Effector memory CD4-positive, alpha-beta T cell (primary cell): ENCODE data around the gene ANKRD31.

Experiments
- DNase-seq, 3 donors: peaks; one replicate each; pipeline ENCODE4 v3.0.0-alpha.2; 2020
- H3K27ac ChIP-seq: 2 replicates; pipeline ENCODE4 v1.7.0; 2013; ENCODE audit warnings: mild to moderate bottlenecking, low read length, moderate library complexity; ENCODE audit not compliant: insufficient read depth, poor library complexity, severe bottlenecking
- H3K27me3 ChIP-seq: replicated peaks from 2 replicates; pipeline ENCODE4 v1.7.0; 2013; ENCODE audit warnings: mild to moderate bottlenecking, low read length; ENCODE audit not compliant: insufficient read depth, control insufficient read depth, poor library complexity, severe bottlenecking
- H3K36me3 ChIP-seq: 2 replicates; pipeline ENCODE4 v1.7.0; 2013; ENCODE audit warnings: mild to moderate bottlenecking, low read length, moderate library complexity; ENCODE audit not compliant: control insufficient read depth, insufficient read depth
- H3K4me1 ChIP-seq: 2 replicates; pipeline ENCODE4 v1.7.0; 2013; ENCODE audit warnings: low read length, mild to moderate bottlenecking; ENCODE audit not compliant: control insufficient read depth, insufficient read depth, poor library complexity, severe bottlenecking
- H3K4me3 ChIP-seq: 2 replicates; pipeline ENCODE4 v1.7.0; 2013; ENCODE audit warnings: low read length, low read depth, mild to moderate bottlenecking; ENCODE audit not compliant: insufficient read depth, poor library complexity, severe bottlenecking
- H3K9me3 ChIP-seq: 2 replicates; pipeline ENCODE4 v1.7.0; 2013; ENCODE audit warnings: mild to moderate bottlenecking, low read length, moderate library complexity; ENCODE audit not compliant: control insufficient read depth
- total RNA-seq, 3 donors: gene quantifications; one replicate each; lab custom pipeline; 2026; lab: John Stamatoyannopoulos, UW

ANKRD31 gene, protein sequence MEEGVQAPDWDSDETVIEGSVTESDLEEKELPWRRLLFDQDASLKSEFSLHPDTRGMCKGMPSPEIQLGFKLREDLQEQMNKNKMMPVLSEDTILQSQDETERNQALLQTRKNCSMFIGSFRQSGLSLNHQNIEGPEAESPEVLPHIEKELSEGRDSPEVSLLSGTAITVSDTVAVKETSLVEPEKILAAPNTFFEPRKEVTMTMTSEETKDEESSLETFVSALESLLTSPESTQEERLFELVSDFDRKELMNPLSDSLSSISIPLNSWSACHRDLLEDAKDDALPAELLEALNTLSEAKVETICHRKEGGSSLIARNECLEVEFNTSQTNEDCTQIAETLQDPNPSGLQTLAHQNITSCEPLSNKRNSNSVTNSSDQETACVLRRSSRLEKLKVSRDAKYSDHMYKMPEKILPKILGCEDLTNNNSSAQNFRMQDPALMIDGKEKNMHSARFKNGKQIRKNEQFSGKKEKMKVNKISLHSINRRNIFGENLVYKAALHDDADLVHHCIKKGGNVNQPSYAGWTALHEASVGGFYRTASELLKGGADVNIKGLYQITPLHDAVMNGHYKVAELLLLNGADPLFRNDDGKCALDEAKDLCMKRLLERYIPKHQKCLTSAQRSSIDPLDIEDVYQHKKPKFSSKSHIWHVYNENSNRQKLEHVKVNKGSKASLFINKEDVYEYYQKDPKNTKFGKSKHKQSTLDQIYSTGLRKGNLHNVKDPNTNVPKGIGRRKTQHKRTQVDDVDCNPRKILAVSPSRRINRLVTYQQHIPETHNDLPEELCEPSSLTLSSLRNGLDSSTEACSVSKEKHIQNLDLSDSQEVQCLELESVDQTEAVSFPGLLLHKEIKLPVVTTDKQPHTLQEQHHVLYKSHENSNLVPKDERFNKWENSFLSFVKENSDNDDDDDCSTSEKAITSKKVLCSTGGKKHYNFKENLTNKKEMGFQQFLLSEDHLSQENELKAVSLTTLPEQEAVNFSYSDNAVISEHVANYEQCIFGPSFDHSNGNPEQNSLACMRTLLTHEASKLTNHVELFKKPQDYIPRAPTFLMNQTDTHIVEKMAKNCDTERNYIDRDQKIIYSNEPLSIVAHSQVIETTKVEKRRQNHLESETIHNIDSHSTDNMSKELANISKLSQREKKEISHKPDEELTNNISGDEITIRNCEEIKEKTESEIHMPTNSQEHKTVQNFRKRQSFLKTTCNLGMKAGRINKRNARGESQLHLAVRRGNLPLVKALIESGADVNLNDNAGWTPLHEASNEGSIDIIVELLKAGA (N-terminal part only)
- 2.1 to 3.1 (median 2.6) reads per million in 3 donors for total RNA-seq

DNA sequence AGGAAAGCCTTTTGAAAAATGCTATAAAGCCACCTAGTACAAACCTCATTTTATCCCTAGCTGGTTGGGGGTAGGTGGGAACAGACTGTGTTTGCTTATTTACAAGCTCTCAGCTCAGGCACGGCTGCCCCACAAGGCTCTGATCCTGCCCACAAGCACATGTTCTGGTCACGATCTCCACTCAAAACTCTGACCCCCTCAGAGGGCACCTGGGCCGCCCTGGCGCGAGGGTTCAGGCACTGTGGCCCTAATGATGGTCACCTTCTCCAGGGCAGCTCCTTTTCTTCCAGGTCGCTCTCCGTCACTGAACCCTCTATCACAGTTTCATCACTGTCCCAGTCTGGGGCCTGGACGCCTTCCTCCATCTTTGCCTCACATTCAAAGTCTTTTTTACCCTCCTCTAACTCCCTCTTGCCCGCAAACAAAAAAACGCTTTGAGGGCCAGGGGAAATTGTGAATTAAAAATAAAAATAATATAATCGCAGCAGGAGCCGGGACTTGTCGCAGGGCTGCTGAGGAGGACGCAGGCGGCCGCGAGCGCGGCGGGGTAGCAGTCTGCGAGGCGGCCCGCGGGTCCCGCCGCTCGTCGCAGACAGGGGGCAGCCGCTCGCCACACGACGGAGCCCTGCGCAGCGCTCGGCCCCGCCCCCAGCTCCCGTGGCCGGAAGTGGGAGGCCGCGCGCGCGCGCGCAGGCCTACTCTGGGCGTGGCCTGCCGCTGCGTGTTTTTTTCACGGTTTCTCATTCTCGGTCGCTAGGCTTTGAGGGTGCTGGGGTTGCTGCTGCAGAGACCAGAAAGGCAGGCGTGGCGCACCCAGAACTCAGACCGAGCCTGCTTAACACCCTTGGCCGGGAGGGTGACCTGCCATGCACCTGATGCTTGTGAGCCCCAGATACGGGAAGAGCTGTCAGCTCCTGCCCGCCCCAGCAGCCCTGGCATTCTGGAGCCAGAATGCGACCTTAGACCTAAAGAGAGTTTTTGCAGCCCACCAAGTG lies at the start of gene ANKRD31:
TSS of gene ANKRD31 (minus strand) at position 557 of the 995 bp plus-strand sequence. CDS start at position 365, 192 bp downstream.
- no peaks in the 10 kb centered on the region for H3K27me3 ChIP-seq
- peaks cover 3% of the 10 kb centered on the region for H3K4me1 ChIP-seq
- peak within 1 kb of the TSS; percentile 63 for H3K4me3 ChIP-seq
- no peaks in the 10 kb centered on the region for H3K9me3 ChIP-seq
- no peaks in the 10 kb centered on the region for H3K36me3 ChIP-seq
- peak; percentile 80 to 81 (median 81) for DNase-seq
- peak within 1 kb of the TSS; percentile 54 for H3K27ac ChIP-seq

DNA sequence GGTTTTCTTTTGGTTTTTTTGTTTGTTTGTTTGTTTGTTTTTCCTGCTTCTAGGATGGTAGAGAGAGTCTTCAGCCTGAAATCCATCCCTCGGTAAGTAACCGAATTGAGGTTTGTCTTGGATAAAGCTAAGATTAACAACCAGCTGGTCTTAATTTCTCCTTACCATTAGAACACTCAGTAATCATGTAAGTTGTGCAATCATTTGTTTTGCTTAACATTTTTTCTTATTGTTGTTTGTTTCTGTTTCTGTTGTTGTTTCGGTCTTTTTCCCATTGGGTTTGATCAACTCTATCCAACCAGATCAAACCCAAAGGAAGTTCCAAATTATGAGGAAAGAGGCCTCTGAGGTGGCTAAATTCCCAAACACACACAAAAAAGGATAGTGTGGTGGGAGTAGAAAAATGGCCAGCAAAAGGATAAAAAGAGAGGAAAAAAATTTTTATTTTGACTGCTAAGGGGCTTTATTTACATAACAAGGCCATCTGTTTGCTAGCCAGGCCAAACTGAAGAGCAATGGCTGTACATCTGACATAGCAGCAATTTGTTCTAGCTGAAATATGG lies 49.6 kb upstream of the ANKRD31 start:
- Histone ChIP-seq H3K36me3 (no peaks in the 10 kb centered on the region), H3K9me3 (no peaks in the 10 kb centered on the region), H3K27ac (no peak overlapping the region), H3K4me3 (no peak overlapping the region), H3K4me1 (no peaks in the 10 kb centered on the region), H3K27me3 (no peaks in the 10 kb centered on the region)
- DNase-seq, result no peak

DNA sequence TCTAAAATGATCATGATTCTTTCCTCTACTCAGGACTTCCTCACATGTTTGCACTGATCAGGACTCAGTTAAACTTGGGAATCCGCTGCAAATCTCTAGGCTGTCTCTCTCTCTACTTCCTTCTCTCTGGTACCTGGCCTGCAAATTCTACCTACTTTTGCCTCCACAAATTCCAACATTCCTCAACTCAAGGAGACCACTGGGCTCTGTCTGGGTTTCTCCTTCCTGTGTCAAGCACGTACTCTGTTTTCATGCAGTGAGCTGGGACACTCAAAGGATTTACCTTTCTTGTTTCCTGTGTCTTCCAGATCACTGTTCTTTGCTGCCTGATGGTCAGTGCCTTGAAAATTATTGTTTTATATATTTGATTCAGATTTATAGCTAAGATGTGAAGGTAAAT lies 45.9 kb upstream of the ANKRD31 start:
- no peaks in the 10 kb centered on the region for H3K9me3 ChIP-seq
- no peaks in the 10 kb centered on the region for H3K4me1 ChIP-seq
- DNase-seq, result no peak
- H3K27ac ChIP-seq, result no peak overlapping the region
- no peak overlapping the region for H3K4me3 ChIP-seq
- H3K36me3 ChIP-seq, result no peaks in the 10 kb centered on the region
- no peaks in the 10 kb centered on the region for H3K27me3 ChIP-seq

DNA sequence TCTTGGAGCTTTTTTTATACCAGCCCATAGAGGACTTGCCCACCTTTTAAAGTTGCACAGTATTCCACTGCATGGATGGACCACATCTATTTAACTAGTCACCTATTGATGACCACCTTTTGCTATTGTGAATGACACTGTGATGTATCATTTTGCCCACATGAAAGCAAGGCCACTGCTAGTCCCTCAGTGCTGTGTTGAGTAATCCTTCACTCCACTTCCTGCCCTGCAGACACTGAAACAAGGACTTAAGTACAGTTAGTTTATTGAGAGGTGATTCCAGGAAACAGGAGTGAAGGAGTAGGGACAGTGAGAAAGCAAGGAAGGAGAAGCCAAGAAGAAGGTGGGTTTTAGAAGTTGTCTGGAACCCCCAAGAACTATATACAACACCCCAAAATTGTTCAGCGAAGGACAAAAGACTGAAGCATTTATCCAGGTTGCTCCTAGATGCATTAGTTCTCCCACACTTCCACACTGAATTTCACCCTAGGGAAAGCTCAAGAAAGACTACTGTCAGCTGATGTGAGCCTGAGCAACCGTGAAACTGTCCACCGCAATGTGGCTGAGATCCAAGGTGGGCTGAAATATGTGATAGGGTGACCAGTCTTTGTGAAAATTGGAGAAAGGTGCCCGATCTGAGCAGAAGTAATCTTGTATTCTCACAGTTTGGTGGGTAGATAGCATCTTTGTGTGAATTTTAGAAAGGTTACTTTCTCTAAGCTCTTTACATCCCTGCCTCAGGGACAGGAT lies 45.2 kb upstream of the ANKRD31 start:
- Histone ChIP-seq H3K4me3 (no peak overlapping the region), H3K4me1 (no peaks in the 10 kb centered on the region), H3K9me3 (no peaks in the 10 kb centered on the region), H3K36me3 (no peaks in the 10 kb centered on the region), H3K27me3 (no peaks in the 10 kb centered on the region), H3K27ac (no peak overlapping the region)
- no peak for DNase-seq

DNA sequence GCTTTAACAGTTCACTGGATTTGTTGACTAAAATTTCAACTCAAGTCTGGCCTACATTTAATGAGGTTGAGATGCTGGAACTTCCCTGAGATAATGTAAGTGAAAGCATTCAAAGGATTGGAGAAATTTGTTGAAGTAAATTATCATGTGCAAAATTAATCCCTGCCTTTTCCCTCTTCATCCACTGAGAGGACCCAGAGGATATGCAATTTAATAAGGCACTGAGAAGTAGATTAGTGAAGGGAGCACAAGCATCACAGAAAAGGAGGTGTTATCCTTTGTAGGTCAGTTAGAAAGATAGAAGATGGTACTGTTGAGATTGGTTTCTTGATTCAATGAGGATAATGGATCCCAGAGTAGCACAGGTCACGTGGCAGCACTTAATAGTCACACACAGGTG lies 42.6 kb upstream of the ANKRD31 start:
- H3K4me1 ChIP-seq, result no peaks in the 10 kb centered on the region
- no peak overlapping the region for H3K27ac ChIP-seq
- no peaks in the 10 kb centered on the region for H3K9me3 ChIP-seq
- no peak for DNase-seq
- H3K27me3 ChIP-seq, result no peaks in the 10 kb centered on the region
- H3K36me3 ChIP-seq, result no peaks in the 10 kb centered on the region
- H3K4me3 ChIP-seq, result no peak overlapping the region

DNA sequence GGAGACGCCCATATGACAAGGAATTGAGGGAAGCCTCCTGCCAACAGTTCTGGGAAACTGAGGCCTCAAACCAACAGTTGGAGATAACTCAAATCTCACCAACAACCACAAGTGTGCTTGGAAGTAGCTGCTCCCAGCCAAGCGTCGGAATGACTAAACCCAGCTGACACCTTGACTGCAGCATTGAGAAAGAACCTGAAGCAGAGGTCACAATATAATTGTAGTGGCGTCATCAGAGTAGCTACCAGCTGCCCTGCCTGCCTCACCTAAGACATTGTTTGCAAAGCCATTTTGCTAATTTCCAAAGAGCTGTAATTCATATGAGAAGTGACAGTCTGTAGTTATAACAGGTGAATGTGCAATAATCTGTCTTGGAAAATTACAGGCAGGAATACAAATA lies 40.8 kb upstream of the ANKRD31 start:
- H3K4me3 ChIP-seq, result no peak overlapping the region
- no peak for DNase-seq
- H3K4me1 ChIP-seq, result no peaks in the 10 kb centered on the region
- no peaks in the 10 kb centered on the region for H3K36me3 ChIP-seq
- H3K27ac ChIP-seq, result no peak overlapping the region
- no peaks in the 10 kb centered on the region for H3K27me3 ChIP-seq
- H3K9me3 ChIP-seq, result no peaks in the 10 kb centered on the region

DNA sequence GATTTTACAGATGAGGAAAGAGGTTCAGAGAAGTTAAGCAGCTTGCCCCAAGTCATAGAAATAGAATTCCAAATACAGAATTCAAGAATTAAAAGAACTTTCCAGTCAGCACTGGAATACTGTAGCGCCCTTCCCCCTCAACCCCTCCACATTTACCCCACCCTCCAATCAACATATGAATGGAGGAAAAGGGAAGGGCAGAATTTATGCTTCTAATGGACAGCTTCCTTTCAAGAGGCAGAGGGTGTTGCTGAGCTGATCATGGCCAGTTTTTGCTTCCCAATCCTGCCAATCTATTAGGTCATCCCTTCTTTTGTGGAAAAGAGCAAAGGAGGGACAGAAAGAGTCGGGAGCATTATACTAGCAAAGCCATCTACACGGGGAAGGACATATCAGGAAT lies 39.1 kb upstream of the ANKRD31 start:
- Histone ChIP-seq H3K4me3 (no peak overlapping the region), H3K9me3 (no peaks in the 10 kb centered on the region), H3K27ac (no peak overlapping the region), H3K4me1 (no peaks in the 10 kb centered on the region), H3K36me3 (no peaks in the 10 kb centered on the region), H3K27me3 (no peaks in the 10 kb centered on the region)
- no peak for DNase-seq

DNA sequence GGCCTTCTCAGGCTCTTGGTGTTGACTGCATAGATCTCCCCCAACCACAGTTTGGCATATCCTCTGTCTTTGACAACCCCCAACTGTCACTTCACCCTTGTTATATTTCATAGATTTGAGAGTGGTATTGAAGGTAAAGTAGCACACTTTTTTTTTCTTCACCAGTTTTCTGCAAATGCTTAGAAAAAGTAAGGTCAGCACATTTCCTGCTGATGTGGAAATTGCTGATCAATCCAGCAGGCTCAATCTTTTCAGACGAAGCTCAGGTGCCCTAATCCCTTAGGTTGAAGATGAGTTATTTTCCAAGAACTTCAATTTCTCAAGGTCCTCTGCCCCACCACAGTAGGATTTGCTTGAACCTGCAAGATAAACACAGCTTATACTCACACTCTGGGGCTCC lies 38.5 kb upstream of the ANKRD31 start:
- no peak for DNase-seq
- Histone ChIP-seq H3K9me3 (no peaks in the 10 kb centered on the region), H3K4me1 (no peaks in the 10 kb centered on the region), H3K4me3 (no peak overlapping the region), H3K27ac (no peak overlapping the region), H3K36me3 (no peaks in the 10 kb centered on the region), H3K27me3 (no peaks in the 10 kb centered on the region)
